Sigmoid colon (tissue), 4 donors: ENCODE measurements around the gene ACBD3.

Experiments
- POLR2A ChIP-seq, 2 donors: fragments of 450-650 bp; IDR thresholded peaks; one replicate each; pipeline ENCODE4 v1.6.1; 2016; ENCODE audit warnings: antibody characterized with exemption in 2 of 2, mild to moderate bottlenecking in 2 of 2, moderate library complexity in 2 of 2
- POLR2AphosphoS5 ChIP-seq, 4 donors: sonication (generic); formaldehyde crosslinking; IDR thresholded peaks; one replicate each; pipeline ENCODE4 v1.6.1; 2017; ENCODE audit warnings: antibody characterized with exemption in 4 of 4
- TF ChIP-seq, protein P1 (sequence below), 4 experiments: fragments of 450-650 bp in 3 of 4; fragments of 200-600 bp in 1 of 4; IDR thresholded peaks; one replicate each; pipeline ENCODE4 v1.5.1; 2016 to 2019; ENCODE audit warnings: antibody characterized with exemption in 4 of 4, mild to moderate bottlenecking in 3 of 4, moderate library complexity in 2 of 4

DNA sequence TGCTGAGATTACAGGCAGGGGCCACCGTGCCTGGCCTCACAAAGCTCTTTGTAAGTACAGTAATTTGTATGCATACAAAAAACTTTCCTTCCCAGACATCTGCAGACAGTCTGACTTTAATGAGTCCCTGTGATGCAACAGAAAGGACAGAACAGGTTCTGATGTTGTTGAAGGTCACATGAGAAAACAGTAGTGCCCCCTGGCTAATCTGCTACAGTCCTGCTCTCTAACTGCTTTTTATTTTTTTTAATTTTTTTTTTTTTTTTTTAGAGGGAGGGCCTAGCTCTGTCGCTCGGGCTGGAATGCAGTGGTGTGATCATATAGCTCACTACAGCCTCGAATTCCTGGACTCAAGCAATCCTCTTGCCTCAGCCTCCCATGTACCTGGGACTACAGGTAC is 36.7 kb downstream of the ACBD3 start:
- no peak for TF ChIP-seq POLR2AphosphoS5 (IDR thresholded peaks at IDR 0.05)
- TF ChIP-seq, protein P1, sequence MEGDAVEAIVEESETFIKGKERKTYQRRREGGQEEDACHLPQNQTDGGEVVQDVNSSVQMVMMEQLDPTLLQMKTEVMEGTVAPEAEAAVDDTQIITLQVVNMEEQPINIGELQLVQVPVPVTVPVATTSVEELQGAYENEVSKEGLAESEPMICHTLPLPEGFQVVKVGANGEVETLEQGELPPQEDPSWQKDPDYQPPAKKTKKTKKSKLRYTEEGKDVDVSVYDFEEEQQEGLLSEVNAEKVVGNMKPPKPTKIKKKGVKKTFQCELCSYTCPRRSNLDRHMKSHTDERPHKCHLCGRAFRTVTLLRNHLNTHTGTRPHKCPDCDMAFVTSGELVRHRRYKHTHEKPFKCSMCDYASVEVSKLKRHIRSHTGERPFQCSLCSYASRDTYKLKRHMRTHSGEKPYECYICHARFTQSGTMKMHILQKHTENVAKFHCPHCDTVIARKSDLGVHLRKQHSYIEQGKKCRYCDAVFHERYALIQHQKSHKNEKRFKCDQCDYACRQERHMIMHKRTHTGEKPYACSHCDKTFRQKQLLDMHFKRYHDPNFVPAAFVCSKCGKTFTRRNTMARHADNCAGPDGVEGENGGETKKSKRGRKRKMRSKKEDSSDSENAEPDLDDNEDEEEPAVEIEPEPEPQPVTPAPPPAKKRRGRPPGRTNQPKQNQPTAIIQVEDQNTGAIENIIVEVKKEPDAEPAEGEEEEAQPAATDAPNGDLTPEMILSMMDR (IDR thresholded peaks at IDR 0.05): no peak
- no peak for TF ChIP-seq POLR2A (IDR thresholded peaks at IDR 0.05)
